Skin epidermis (tissue), 12 donors: ENCODE results near the gene MDM2.
"Not testable (repeated sequence)": the region's sequence is repeated elsewhere in the genome, so short reads cannot be mapped to it uniquely, and the experiment has no call there.

ENCODE experiments used
- H3K27ac ChIP-seq, 21 experiments: fragments of 200-600 bp; sonication (generic) in 11 of 21; one replicate each; pipeline ENCODE4 v1.5.0; 2020; ENCODE audit warnings: mild to moderate bottlenecking in 3 of 21, inconsistent platforms in 2 of 21, moderate library complexity in 2 of 21
- H3K4me3 ChIP-seq, 7 experiments: fragments of 200-600 bp; sonication (generic) in 2 of 7; one replicate each; pipeline ENCODE4 v1.5.0; 2020; ENCODE audit warnings: inconsistent platforms in 2 of 7, mild to moderate bottlenecking in 2 of 7, moderate library complexity in 1 of 7

MDM2 gene

DNA sequence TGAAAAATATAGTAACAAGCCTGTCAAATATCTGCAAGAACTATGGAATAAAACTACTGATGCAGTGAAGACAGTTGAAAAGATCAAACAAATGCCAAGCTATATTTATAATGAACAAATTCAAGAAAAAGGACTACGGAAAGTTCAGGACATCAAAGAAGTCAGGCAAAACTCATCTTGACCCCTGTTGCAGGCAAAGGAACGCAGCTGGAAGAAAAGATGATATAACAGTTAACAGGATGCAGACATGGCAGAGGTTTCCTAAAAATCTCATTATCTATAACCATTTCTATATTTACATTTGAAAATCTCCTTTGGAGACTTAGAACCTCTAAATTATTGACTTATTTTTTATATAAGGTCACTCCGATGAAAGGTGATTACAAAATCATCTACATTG, 34.1 kb downstream of the MDM2 start:
- no peak overlapping the region for H3K27ac ChIP-seq
- no peak overlapping the region for H3K4me3 ChIP-seq

DNA sequence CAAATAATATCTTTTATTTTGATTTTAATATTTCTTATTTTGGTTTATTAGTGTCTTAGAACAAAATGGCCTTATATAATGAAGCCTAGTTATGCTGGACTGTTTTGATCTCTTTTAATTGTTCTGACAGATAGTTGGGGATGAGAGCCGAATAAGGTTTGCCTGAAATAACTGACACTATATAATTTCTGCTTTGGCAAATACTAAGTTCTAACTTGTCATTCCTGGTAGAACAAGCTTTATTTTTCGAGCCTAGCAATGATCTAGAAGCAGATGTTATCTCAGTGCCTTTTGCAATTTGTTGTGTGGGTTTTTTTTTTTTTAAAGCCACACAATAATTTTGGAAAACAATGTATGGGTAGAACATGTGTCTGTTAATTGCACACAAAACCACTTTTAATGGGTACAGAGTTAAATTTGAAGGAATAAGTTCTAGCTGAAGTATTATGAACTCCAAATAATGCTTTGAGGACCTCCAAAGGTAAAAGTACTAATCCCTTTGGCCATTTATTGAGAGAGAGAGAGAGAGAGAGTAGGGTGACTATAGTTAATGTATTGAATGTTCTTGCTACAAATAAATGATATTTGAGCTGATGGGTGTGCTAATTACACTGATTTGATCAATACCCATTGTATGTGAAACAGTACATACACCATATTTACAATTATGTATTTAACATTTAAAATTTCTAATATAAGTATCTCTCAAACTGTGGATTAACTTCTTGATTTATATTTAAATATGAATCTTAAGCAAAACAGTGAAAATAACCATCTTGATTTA, 35.0 kb downstream of the MDM2 start:
- H3K27ac ChIP-seq: no peak overlapping the region
- H3K4me3 ChIP-seq: no peak overlapping the region

DNA sequence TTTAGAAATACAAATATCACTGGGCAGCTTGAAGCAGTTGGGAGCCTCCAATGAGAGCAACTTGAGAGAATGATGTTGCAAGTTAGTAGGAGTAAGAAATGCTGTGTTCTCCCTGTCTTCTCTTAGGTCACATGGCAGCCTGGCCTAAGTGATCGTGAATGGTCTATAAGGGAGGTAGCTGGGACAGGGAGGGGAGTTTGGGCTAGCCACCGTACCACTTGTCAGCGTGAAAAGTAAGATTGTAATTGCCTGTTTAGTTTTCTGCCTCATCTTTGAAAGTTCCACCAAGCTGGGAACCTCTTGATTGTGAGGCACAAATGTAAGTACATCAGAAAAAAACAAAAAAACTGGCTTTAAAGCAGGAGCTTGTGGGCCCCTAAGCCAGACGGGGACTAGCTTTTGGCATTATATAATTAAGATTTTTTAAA, 36.4 kb downstream of the MDM2 start:
- Histone ChIP-seq H3K4me3 (no peak overlapping the region), H3K27ac (no peak overlapping the region)

DNA sequence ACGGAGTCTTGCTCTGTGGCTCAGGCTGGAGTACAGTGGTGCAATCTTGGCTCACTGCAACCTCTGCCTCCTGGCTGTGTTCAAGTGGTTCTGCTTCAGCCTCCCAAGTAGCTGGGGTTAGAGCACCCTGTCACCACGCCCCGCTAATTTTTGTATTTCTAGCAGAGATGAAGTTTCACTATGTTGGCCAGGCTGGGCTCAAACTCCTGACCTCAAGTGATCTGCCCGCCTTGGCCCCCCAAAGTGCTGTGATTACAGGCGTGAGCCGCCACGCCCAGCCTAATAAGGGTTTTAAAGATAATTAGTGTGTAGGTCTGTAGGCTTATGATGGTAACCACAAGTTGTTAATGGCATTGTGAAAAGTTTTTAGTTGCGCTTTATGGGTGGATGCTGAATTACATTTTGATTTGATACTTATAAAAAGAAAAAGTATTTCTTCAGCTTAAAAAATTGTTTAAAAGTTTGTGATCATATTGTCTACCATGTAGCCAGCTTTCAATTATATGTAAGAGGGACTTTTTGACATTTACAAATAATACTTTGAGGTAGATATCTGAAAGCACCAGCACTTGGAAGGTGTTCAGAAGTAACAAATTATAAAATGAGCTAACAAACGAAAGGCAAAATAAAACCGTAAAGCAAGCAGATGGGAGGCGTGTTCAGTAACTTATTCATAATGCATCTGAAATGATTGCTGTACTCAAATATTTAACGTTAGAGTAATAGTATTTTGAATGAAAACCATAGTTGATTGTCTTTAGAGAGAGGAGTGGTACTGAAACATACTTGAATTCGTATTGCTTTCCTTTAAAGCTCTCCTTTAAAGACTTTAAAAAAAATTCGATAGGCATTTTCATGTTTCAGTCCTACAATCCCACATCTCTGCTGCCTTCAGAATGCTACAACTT, 37.1 kb downstream of the MDM2 start:
- no peak overlapping the region for H3K27ac ChIP-seq
- no peak overlapping the region for H3K4me3 ChIP-seq

DNA sequence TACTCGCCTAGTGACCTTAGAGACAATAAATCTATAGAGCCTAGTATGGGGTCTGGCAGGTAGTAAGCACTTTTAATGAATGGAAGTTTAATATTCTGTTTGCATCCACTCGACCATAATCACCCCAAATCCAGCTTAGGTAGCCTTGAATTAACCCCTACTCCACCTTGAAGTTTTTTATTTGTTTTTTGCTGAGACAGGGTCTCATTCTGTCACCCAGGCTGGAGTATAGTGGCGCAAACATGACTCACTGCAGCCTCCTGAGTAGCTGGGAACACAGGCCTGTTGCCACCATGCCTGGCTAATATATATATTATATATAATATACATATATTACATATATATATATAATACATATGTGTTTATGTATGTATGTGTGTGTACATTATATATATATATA, 38.8 kb downstream of the MDM2 start:
- Histone ChIP-seq H3K4me3 (no peak overlapping the region), H3K27ac (no peak overlapping the region)

DNA sequence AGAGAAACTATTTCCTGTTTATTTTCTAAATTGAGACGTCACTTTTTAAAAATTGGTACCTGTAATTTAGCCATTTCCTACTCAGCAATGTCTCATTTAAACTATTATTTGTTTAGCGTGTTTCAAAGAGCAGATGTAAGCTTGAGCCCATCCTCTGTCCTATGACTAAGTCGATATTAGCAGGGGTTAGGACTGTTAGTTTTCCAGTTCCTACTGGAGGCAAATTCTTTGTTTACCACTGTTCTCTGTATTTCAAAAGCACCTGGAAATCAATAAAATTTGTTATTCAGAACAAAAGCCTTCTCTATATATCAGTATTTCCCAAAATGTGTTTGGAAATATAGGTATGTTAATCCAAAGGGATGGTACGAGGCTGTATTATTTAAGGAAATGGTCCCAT, 42.4 kb downstream of the MDM2 start:
- H3K27ac ChIP-seq: no peak overlapping the region
- no peak overlapping the region for H3K4me3 ChIP-seq

DNA sequence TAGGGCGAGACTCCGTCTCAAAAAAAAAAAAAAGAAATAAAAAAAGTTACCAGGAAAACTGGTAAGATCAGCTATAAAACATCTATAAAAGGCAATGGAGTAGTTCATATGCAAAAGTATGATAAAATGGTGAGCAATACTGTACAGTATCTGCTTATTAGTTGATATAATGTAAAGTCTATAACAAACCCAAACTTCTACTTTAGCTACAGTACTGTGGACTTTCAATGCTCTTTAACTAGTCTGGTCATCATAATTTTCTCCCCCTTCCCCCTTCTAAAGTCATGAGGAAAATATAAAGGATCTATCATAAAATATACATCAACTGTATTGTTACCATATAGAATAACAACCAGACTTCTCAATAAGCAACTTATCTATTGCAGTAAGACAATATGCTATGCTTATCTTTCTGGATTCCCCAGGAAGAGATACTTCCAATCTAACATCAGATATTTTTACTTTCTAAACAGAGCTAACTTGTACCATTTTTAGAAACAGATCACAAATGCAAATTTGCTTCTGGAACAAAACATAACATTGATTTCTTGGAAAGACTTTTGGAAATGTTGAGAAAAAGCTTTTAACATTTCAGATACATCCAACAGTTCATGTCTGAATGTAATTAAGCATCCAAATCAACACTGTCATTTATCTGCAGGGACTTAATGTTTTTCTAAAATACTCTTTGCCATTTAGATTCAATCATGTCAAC, 43.8 kb downstream of the MDM2 start:
- H3K4me3 ChIP-seq: no peak overlapping the region
- no peak overlapping the region for H3K27ac ChIP-seq

DNA sequence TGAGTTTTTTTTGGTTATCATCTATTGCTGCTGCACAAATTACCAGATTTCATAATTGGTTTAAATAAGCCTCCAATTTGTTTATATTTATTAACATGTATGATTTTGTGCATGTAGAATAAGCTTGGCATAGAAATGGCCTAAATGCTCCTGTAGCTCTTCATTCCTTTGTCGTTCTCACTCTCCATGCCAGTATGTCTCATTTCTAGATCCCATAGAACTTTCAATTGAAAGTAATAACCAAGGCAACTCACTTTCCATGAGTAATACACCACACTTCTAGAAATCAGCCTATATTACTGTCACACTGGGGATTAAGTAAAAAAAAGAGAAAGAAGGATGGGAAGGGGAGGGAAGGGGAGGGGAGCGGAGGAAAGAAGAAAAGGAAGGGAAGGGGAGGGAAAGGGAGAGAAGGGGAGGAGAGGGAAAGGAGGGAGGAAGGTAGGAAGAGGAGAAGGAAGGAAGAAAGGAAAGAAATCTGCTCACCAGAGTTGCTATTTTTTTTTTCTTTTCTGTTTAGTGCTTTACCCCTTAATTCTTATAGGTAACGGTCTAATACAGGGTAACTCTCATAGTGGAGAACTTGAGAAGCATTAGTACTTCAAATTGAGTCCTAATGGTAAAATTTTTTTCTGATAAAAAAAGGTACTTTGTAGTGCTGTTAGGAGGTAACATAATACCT, 45.6 kb downstream of the MDM2 start:
- H3K4me3 ChIP-seq: no peak overlapping the region
- no peak overlapping the region for H3K27ac ChIP-seq

DNA sequence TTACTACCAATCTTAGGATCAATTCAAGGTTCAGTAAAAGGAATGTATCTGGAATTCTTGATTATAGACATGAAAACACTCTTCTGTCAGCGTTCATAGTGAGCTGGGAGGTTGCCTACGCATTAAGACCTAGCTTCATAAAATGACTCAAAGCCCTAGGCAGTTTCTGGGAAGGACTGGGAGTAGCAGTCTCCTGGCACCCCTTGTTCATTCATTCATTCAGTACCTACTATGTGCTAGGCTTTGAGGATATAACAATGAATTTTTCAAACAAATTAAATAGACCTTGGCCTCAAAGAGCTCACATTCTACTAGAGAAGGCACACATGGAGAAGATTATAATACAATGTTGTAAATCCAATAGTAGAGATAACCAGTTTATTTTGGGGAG, 46.1 kb downstream of the MDM2 start:
- H3K27ac ChIP-seq: no peak overlapping the region
- no peak overlapping the region for H3K4me3 ChIP-seq

DNA sequence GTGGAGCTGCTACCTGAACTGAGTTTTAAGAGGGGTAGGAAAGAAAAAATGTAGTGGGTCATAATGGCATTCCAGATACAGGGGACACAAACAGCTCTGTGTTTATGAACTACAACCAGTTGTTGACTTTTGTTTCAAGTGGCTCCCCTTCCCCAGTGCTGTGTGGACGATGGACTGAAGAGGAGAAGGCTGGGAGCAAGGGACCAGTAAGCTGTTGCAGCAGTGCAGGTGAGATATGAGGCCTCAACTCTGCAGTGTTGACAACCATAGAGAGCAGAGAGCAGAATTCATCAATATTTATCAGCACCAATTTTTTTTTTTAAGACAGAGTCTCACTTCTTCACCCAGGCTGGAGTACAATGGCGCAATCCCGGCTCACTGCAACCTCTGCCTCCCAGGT, 46.6 kb downstream of the MDM2 start:
- no peak overlapping the region for H3K4me3 ChIP-seq
- H3K27ac ChIP-seq: no peak overlapping the region

DNA sequence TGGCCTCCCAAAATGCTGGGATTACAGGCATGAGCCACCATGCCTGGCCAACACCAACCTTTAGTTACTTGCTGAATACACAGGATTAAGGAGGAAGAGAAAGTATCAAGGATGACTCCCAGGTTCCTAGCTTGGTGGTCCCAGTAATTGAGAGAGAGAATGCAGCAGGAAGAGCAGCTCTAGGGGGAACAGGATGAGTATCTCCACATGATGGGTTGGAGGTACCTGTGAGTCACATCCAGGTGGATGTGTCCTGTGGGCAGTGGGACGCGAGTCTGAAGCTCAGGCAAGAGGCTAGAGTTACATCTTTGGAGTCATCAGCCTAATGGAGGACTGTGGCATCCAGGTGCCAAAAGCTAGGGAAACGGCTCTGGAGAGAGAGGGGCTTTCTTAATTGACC, 47.1 kb downstream of the MDM2 start:
- no peak overlapping the region for H3K27ac ChIP-seq
- no peak overlapping the region for H3K4me3 ChIP-seq

DNA sequence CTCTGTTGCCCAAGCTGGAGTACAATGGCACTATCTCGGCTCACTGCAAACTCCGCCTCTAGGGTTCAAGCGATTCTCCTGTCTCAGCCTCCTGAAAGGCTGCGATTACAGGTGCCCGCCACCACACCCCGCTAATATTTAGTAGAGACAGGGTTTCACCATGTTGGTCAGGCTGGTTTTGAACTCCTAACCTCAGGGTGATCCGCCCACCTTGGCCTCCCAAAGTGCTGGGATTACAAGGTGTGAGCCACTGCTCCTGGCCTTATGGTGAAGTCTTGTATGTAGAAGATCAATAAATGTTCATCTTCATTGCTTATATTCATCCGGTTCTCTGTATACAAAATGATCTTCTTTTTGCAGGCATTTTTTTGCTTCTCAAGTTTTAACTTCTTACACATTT, 47.8 kb downstream of the MDM2 start:
- no peak overlapping the region for H3K4me3 ChIP-seq
- no peak overlapping the region for H3K27ac ChIP-seq

DNA sequence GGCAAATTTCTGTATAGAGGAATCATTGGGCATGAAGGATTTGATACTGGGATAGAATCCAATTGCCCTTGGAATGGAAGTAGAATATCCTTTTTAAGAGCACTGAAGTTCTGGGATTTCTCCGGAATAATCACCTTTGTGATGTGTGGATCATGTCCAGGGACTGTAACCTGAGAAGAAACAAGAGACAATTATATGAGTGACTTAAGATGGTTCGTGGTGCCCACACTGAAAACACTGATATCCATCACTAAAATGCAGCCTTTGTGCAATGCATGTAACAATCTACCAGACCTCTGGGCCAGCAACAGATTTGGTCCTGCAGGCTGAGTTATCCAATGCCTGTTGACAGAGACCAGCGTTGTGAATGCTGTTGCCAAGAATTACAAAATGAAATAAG, 48.5 kb downstream of the MDM2 start:
- Histone ChIP-seq H3K4me3 (no peak overlapping the region), H3K27ac (no peak overlapping the region)

DNA sequence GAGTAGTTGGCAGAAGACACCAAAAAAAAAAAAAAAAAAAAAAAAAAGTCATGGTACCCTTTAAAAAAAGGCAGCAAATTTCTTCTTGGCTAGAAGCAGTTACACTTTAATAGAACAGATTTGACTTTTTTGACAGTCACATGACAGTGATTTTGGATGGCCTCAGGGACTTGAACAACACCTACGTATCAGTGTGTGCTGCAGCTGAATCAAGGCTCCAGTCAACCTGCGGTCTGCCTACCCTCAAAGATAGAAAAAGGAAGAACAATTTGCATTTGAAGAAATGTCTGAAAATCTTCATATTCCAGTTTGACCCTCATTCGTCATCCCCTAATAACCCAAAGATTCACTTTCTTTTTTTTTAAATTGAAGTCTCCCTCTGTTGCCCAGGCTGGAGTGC, 53.9 kb downstream of the MDM2 start:
- no peak overlapping the region for H3K27ac ChIP-seq
- H3K4me3 ChIP-seq: no peak overlapping the region

DNA sequence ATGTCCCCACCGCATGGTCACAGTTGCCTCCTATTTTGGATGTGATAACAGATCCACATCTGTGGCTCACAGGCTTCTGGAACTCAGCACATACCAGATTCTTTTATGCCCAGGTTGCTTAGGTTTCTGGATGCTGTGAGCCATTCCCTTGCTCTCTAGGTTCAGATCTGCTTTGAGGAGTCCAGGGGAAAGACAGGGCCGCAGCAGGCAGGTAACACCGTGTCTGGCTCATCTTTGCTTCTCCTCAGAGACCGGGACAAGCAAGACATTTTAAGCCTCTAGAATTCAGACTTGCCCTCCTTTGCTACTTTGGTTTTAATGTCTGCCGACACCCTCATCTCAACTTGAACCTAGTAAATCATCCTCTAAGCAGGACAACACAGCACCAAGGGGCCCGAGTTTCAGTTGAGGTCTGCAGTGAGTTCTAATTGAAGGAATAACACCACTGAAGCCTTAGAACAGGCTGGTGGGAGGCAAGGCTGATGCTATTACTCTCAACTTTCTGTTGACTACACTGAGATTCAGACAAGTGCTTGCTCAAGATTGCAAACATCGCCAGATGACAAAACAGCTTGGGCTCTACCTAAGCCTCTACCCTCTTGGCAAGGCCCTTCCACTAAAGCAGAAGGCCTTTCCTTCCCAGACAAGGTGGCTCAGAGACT, 55.3 kb downstream of the MDM2 start:
- no peak overlapping the region for H3K4me3 ChIP-seq
- no peak overlapping the region for H3K27ac ChIP-seq

DNA sequence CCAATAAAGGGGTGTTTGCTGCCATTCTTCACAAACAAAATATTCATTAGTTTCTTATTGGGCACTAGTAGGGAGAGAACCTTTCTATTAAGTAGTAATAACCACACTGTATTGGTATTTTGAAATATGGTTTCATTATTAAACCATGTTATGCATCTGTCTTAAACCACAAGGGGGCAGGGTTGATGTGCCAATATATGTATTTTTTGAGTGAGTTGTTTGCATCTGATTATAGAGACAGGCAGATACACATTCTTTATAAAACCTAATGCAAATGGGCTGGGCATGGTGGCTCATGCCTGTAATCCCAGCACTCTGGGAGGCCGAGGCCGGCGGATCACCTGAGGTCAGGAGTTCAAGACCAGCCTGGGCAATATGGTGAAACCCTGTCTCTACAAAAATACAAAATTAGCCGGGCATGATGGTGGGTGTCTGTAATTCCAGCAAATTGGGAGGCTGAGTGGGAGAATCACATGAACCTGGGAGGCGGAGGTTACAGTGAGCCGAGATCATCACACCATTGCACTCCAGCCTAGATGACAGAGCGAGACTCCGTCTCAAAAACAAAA, 56.0 kb downstream of the MDM2 start:
- not testable (repeated sequence) for H3K27ac ChIP-seq, H3K4me3 ChIP-seq

DNA sequence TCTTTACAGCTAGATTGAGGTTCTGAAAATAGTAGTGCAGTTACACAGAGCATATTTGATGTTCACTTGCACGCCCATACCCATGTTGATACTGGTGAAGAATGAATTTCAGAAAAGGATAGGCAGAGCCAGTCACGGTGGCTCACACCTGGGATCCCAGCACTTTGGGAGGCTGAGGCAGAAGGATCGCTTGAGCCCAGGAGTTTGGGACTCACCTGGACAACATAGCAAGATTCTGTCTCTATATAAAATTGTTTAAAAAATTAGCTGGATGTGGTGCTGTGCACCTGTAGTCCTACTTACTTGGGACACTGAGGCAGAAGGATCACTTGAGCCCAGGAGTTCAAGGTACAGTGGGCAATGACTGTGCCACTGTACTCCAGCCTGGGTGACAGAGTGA, 56.6 kb downstream of the MDM2 start:
- H3K4me3 ChIP-seq: no peak overlapping the region
- H3K27ac ChIP-seq: no peak overlapping the region

DNA sequence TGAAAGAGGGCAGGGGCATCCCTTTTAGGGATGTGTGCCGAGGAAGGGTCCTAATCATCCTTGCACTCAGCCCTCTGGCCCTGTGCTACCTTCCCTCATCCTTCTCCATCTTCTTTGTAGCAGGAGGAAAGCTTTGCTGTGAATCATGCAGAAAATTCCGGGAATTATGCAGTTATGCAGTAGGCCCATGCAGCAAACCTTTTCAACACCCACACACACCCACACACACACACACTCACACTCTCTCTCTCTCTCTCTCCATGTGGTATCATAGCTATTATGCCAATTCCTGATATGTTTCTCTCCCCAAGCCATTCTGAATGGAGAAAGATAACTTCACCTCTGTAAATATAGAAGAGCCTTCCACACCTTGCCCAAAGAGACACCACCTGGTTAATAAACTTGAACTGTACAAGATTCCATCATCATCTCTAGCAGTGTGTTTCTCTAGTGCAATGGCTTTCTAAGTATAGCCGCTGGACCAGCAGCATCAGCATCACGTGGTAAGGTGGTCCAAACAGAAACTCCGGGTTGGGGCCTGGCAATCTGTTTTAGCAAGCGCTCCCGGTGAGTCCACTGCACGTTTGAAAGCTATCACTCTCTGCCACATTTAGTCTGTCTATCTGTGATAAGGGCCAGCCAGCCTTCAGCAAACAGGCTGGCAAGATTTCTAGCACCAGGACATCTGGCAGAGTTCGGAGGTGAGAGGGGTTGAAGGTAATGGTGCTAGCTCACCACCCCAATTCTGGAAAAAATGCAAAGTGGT, 57.6 kb downstream of the MDM2 start:
- Histone ChIP-seq H3K27ac (no peak overlapping the region), H3K4me3 (no peak overlapping the region)

DNA sequence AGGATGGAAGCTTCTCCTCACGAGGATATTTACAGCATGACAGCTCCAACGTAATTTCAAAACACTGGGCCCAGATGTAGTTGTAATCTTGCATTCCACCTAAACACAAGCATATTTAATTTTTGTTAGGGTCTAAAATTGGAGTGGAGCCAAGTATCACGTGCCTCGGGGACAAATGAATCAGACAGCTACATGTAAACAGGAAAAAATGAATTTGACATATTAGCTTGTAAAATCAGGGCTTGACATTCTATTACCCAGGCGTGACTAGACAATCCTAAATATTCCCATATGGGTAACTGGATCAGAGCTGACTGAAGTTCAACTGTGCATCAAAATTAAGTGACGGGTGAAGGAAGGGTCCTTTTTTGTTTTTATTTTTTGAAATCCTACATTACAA, 59.0 kb downstream of the MDM2 start:
- no peak overlapping the region for H3K27ac ChIP-seq
- no peak overlapping the region for H3K4me3 ChIP-seq
